GM12878 (cell line): ENCODE data around the gene CHST2. TPM values are rescaled to one million over a fixed set of nuclear protein-coding genes. Genes with fewer than 3 reads are reported as not detected.

Source experiments
- ATF2 ChIP-seq: IDR thresholded peaks from 2 replicates; pipeline ENCODE4 v1.6.1; 2012; ENCODE audit warnings: low read length, inconsistent platforms
- ATF7 ChIP-seq: fragments of 450-650 bp; IDR thresholded peaks from 2 replicates; pipeline ENCODE4 v1.6.1; 2016; ENCODE audit warnings: low read depth, mild to moderate bottlenecking
- BCL3 ChIP-seq: IDR thresholded peaks from 2 replicates; pipeline ENCODE4 v1.6.1; 2011; ENCODE audit warnings: borderline replicate concordance, low read depth, mild to moderate bottlenecking, moderate library complexity, low read length; ENCODE audit not compliant: insufficient read depth, poor library complexity, severe bottlenecking
- ELK1 ChIP-seq: IDR thresholded peaks from 2 replicates; pipeline ENCODE4 v1.6.1; 2012; ENCODE audit warnings: low read depth, low read length, improper control_type of control experiment
- ETV6 ChIP-seq, 2 experiments: fragments of 450-650 bp in 1 of 2; IDR thresholded peaks in 1 of 2; conservative IDR thresholded peaks in 1 of 2; 2 replicates each; pipeline ENCODE4 v1.6.1; 2014; ENCODE audit warnings: antibody characterized with exemption in 1 of 2, borderline replicate concordance in 1 of 2, low read depth in 1 of 2, mild to moderate bottlenecking in 1 of 2, moderate library complexity in 1 of 2
- HDAC6 ChIP-seq: fragments of 200-600 bp; sonication (generic); IDR thresholded peaks from one replicate; pipeline ENCODE4 v1.8.0; 2017; ENCODE audit warnings: antibody characterized with exemption; ENCODE audit not compliant: unreplicated experiment
- IRF3 ChIP-seq: fragments of 450-650 bp; IDR thresholded peaks from 2 replicates; pipeline ENCODE4 v1.6.1; 2014; ENCODE audit warnings: mild to moderate bottlenecking
- JUND ChIP-seq: IDR thresholded peaks from 2 replicates; pipeline ENCODE4 v1.6.1; 2012; ENCODE audit warnings: low read depth, mild to moderate bottlenecking, low read length, improper control_type of control experiment, moderate library complexity
- MAX ChIP-seq: IDR thresholded peaks from 2 replicates; pipeline ENCODE4 v1.6.1; 2012; ENCODE audit warnings: low read depth, low read length, improper control_type of control experiment
- MEF2B ChIP-seq: fragments of 450-650 bp; IDR thresholded peaks from 2 replicates; pipeline ENCODE4 v1.6.1; 2018; ENCODE audit warnings: mild to moderate bottlenecking, moderate library complexity; ENCODE audit not compliant: partially characterized antibody, poor library complexity, severe bottlenecking
- NFYB ChIP-seq: IDR thresholded peaks from 2 replicates; pipeline ENCODE4 v1.6.1; 2011; ENCODE audit warnings: low read depth, mild to moderate bottlenecking, low read length, improper control_type of control experiment, moderate library complexity; ENCODE audit not compliant: insufficient read depth
- NKRF ChIP-seq: fragments of 450-650 bp; conservative IDR thresholded peaks from 2 replicates; pipeline ENCODE4 v1.6.1; 2017; ENCODE audit warnings: mild to moderate bottlenecking, moderate library complexity
- POLR2A ChIP-seq: IDR thresholded peaks from 2 replicates; pipeline ENCODE4 v1.6.1; 2011; ENCODE audit warnings: low read depth, mild to moderate bottlenecking, low read length
- SMARCA5 ChIP-seq: fragments of 450-650 bp; IDR thresholded peaks from 2 replicates; pipeline ENCODE4 v1.6.1; 2017; ENCODE audit warnings: mild to moderate bottlenecking
- ZBTB4 ChIP-seq: fragments of 450-650 bp; formaldehyde crosslinking; IDR thresholded peaks from 2 replicates; pipeline ENCODE4 v1.4.0; 2022; ENCODE audit warnings: mild to moderate bottlenecking, moderate library complexity
- ZNF384 ChIP-seq: IDR thresholded peaks from 2 replicates; pipeline ENCODE4 v1.6.1; 2012; ENCODE audit warnings: low read depth, mild to moderate bottlenecking, low read length, improper control_type of control experiment, borderline replicate concordance
- ZNF622 ChIP-seq: fragments of 450-650 bp; IDR thresholded peaks from 2 replicates; pipeline ENCODE4 v1.6.1; 2017; ENCODE audit warnings: mild to moderate bottlenecking, inconsistent platforms
- polyA plus RNA-seq, 11 experiments: library from polyadenylated mRNA; depleted of rRNA in 4 of 11; unstranded in 6 of 11; stranded (reverse) in 5 of 11; fragments of >200 nt; fragmentation: Nextera tagmentation in 4 of 11; fragmentation: Illumina TruSeq in 1 of 11; extraction: Ambion mirVana in 4 of 11; extraction: Trizol in 1 of 11; gene quantifications; 1 replicate in 1 of 11; 2 replicates in 10 of 11; pipeline versions ENCODE4 v1.2.1 to v1.2.3, GENCODE V29; 2011 to 2016; ENCODE audit warnings: inconsistent platforms in 2 of 11, missing spikeins in 2 of 11, low read depth in 1 of 11
- total RNA-seq, 4 experiments: library from RNA; depleted of rRNA in 3 of 4; stranded (reverse); fragments of >200 nt in 3 of 4; fragmentation: Illumina TruSeq in 1 of 4; extraction: Trizol in 1 of 4; gene quantifications; 2 replicates each; pipeline versions ENCODE4 v1.2.1 to v1.2.3, GENCODE V29; 2013 to 2021

CHST2 gene
- total and polyA plus RNA-seq, 10 of the 15 experiments (the other 5 are each of a cell fraction or from before 2014, with no cell fraction given): 1.6 to 37.2 (median 8.8) TPM

GRCh38 chr3:143119009-143119914, at the start of gene CHST2 (continued):
- TF ChIP-seq ZNF622 (no peak), ZBTB4 (CRISPR knock-in tag) (no peak), SMARCA5 (no peak), ZNF384 (no peak), ATF7 (no peak), MAX (no peak), ATF2 (no peak), ETV6 (conservative IDR thresholded peaks at IDR 0.05 in 1 of 2, IDR thresholded peaks at IDR 0.05 in 1 of 2; ENCODE audit: borderline replicate concordance in 1 of 2, low read depth in 1 of 2) (peak in 1 of 2 experiments; percentile 36; a peak in 1 of 4 replicates), NKRF (peak; percentile 51; the same call in 1 of the 2 replicates), HDAC6 (peak; percentile 62), POLR2A (peak; percentile 63), MEF2B (peak; percentile 13), JUND (0 out of 2 replicates have a peak, but pooled peaks have one; percentile 26), ELK1 (0 out of 2 replicates have a peak, but pooled peaks have one; percentile 30), NFYB (peak; percentile 72; the same call in 1 of the 2 replicates), BCL3 (no peak), IRF3 (no peak)
